ENCODE measurements around the gene SPTB. TPM values are rescaled to one million over a fixed set of nuclear protein-coding genes. Genes with fewer than 3 reads are reported as not detected.
A peak's percentile ranks its signal among the peaks of the same experiment; 100 is the strongest.

Gene SPTB
- total RNA-seq, 1 donor from 2014 or later: not detected

DNA sequence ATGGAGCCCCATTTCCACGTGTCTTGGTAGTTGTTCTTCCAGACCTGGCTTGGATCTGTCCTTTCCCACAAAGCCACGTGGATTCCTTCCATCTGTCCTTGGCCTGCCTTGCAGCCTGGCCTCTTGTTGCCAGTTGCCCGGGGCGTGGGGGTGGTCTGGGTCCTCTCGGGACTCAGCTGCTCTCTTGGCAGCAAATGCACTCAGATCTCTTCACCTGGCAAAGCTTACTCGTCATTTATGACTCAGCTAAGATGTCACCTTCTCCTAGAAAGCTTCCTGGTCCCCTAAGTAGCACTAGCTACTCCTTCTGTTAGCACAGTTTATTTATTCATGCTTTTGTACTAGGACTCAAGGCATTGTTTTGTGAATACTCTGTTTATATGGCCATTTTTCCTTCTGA, 161.8 kb downstream of the SPTB start:
- H3K4me3 ChIP-seq (ENCODE audit: low read depth, low read length): no peak overlapping the region
- peaks cover 7% of the 10 kb centered on the region for H3K36me3 ChIP-seq (ENCODE audit: control insufficient read depth, insufficient read depth, low read length)
- no peaks in the 10 kb centered on the region for H3K27me3 ChIP-seq (ENCODE audit: control insufficient read depth, insufficient read depth, low read length)
- DNase-seq (ENCODE audit: low read depth) (peak; percentile 83), FAIRE-seq (no peak)
- TF ChIP-seq, protein P1, sequence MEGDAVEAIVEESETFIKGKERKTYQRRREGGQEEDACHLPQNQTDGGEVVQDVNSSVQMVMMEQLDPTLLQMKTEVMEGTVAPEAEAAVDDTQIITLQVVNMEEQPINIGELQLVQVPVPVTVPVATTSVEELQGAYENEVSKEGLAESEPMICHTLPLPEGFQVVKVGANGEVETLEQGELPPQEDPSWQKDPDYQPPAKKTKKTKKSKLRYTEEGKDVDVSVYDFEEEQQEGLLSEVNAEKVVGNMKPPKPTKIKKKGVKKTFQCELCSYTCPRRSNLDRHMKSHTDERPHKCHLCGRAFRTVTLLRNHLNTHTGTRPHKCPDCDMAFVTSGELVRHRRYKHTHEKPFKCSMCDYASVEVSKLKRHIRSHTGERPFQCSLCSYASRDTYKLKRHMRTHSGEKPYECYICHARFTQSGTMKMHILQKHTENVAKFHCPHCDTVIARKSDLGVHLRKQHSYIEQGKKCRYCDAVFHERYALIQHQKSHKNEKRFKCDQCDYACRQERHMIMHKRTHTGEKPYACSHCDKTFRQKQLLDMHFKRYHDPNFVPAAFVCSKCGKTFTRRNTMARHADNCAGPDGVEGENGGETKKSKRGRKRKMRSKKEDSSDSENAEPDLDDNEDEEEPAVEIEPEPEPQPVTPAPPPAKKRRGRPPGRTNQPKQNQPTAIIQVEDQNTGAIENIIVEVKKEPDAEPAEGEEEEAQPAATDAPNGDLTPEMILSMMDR (IDR thresholded peaks at IDR 0.05; ENCODE audit: insufficient read depth, low read length, severe bottlenecking): no peak

DNA sequence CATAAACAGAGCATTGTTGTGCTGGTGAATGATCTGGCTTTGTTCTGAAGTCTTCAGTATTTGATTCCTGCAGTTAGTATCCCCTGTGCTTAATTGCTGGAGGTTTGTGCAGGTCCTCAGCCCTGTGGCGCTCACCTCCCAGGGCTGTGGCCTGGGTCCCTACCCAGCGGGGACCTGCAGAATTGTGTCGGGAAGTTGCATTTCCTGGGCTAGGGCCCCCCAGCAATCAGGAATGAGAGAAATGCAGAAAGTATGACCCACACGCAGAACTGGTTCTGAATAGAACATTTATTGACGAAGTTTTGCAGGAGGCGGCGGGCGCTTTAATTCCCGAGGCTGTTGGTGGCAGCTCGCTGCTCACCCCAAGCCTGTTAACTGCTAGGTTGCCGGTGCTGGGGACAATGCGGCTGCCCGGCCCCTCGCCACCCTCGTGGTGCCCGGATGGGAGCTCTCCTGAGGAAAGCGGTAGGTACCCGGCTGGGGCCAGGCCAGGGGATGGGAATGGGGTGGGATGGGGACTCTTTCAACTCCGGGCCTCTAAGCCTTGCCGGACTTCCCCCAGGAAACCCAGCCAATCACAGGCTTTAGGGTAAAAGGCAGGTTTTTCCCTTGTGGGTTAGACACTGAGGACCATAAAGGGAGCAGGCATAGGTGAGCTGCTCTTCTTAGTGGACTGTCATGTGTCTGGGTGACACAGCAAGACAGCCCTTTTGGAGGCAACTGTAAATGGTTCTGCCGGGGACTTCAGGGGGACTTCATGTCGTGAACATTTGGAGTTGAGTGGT, 163.9 kb downstream of the SPTB start:
- Histone ChIP-seq H3K4me3 (ENCODE audit: low read depth, low read length) (no peak overlapping the region), H3K27me3 (ENCODE audit: control insufficient read depth, insufficient read depth, low read length) (no peaks in the 10 kb centered on the region), H3K36me3 (ENCODE audit: control insufficient read depth, insufficient read depth, low read length) (peaks cover 7% of the 10 kb centered on the region)
- TF ChIP-seq, protein P1 (IDR thresholded peaks at IDR 0.05; ENCODE audit: insufficient read depth, low read length, severe bottlenecking): no peak
- FAIRE-seq (no peak), DNase-seq (ENCODE audit: low read depth) (no peak)

DNA sequence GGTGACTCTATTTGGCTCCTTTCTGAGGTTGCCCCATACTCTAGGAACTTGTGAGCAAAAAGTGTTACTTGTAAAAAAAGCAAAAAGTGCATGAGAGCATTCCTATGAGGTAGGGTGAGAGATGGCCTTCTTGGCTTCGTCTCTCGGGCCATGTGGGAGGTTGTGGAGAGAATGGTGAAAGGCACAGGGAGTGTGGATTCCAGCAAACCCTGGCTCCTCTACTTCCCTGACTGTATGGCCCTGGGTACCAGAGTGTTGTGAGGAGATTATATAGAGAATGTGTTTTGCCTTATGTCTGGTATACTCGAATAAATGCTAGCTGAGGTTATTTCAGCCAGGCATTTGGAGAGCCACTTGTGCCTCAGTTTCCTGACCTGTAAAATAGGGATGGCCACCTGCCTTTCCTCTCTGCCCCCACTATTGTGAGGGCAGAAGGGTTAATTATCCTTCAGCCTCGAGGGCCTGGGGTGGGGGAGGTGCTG, 164.5 kb downstream of the SPTB start:
- H3K4me3 ChIP-seq (ENCODE audit: low read depth, low read length): no peak overlapping the region
- TF ChIP-seq, protein P1 (IDR thresholded peaks at IDR 0.05; ENCODE audit: insufficient read depth, low read length, severe bottlenecking): no peak
- FAIRE-seq (no peak), DNase-seq (ENCODE audit: low read depth) (no peak)
- H3K36me3 ChIP-seq (ENCODE audit: control insufficient read depth, insufficient read depth, low read length): peaks cover 7% of the 10 kb centered on the region
- H3K27me3 ChIP-seq (ENCODE audit: control insufficient read depth, insufficient read depth, low read length): no peaks in the 10 kb centered on the region

DNA sequence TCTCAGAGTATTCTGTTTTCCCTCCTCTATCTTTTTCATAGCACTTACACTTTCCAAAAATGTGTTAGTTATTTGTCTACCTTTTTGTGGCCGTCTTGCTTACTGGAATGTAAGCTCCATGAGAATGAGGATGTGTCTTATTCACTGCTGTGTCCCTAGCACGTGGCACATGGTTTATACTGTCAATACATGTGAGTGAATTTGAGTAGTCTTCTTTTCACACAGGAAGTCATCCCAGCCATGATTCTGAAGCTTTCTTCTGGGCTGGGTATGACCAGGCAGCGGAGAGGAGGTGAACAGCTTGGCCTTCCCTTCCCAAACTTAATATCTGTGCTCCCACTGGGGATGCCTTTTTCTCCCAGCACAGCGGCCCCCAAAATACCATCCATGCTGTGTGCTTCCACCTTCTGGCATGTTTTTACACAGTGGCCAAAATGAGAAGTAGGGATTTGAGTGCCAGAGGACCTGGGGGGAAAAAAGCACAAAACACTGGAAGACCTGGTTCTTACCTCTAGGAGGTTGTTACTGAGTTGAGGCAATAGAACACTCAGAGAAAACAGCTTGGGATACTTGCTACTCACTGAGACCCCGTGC, 165.2 kb downstream of the SPTB start:
- peaks cover 11% of the 10 kb centered on the region for H3K36me3 ChIP-seq (ENCODE audit: control insufficient read depth, insufficient read depth, low read length)
- FAIRE-seq (no peak), DNase-seq (ENCODE audit: low read depth) (no peak)
- H3K4me3 ChIP-seq (ENCODE audit: low read depth, low read length): no peak overlapping the region
- no peaks in the 10 kb centered on the region for H3K27me3 ChIP-seq (ENCODE audit: control insufficient read depth, insufficient read depth, low read length)
- TF ChIP-seq, protein P1 (IDR thresholded peaks at IDR 0.05; ENCODE audit: insufficient read depth, low read length, severe bottlenecking): no peak

DNA sequence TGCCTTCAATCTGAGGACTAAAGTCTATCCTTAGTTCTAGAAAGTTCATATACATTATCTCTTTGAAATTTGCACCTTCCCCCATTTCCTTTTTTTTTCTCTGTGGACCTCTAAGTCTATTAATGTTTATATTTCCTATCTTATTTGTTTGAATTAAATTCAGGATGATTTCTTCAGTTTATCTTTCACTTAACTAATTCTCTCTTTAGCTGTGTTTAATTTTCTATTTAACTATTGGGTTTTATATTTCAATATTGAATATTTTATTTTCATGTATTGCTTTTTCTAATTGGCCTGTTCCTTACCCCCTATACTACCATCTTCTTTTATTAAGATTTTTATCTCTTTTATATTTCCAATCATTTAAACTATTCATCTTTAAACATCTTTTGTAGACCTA, 166.0 kb downstream of the SPTB start:
- Histone ChIP-seq H3K36me3 (ENCODE audit: control insufficient read depth, insufficient read depth, low read length) (peaks cover 9% of the 10 kb centered on the region), H3K4me3 (ENCODE audit: low read depth, low read length) (no peak overlapping the region)
- no peak for FAIRE-seq

More for the DNA sequence above, 166.0 kb downstream of the SPTB start:
- no peak for DNase-seq (ENCODE audit: low read depth)
- TF ChIP-seq, protein P1 (IDR thresholded peaks at IDR 0.05; ENCODE audit: insufficient read depth, low read length, severe bottlenecking): no peak
- no peaks in the 10 kb centered on the region for H3K27me3 ChIP-seq (ENCODE audit: control insufficient read depth, insufficient read depth, low read length)

All from bronchial epithelial cell (primary cell).